Measurements from ENCODE around the gene ARMH1.
"Not testable (repeated sequence)": the region's sequence is repeated elsewhere in the genome, so short reads cannot be mapped to it uniquely, and the experiment has no call there.

Gene ARMH1

DNA sequence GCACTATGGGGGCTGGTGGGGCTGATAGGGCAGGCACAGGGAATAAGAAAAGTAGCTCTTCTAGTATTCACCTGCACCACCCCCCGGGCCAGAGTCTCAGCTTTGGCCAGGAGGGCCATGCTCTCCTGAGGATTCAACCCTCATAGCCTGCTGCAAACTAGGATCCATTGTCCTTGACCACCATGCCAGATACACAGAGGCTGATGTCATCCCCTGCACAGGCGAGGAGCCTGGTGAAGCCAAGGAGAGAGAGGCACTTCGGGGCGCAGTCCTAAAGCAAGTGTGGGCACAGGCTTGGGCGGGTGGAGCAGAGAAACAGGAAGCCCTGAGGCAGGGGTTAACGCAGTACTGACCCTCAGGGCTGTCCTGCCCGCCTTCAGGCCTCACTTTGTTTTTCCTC lies 29.7 kb upstream of the ARMH1 start:
- DNase-seq (ENCODE audit: low read depth in 3 of 3) = no peak

- no peak for DNase-seq (ENCODE audit: low read depth in 3 of 3)
Measured at GRCh38 chr1:44645476-44646244, 28.9 kb upstream of the ARMH1 start.

DNA sequence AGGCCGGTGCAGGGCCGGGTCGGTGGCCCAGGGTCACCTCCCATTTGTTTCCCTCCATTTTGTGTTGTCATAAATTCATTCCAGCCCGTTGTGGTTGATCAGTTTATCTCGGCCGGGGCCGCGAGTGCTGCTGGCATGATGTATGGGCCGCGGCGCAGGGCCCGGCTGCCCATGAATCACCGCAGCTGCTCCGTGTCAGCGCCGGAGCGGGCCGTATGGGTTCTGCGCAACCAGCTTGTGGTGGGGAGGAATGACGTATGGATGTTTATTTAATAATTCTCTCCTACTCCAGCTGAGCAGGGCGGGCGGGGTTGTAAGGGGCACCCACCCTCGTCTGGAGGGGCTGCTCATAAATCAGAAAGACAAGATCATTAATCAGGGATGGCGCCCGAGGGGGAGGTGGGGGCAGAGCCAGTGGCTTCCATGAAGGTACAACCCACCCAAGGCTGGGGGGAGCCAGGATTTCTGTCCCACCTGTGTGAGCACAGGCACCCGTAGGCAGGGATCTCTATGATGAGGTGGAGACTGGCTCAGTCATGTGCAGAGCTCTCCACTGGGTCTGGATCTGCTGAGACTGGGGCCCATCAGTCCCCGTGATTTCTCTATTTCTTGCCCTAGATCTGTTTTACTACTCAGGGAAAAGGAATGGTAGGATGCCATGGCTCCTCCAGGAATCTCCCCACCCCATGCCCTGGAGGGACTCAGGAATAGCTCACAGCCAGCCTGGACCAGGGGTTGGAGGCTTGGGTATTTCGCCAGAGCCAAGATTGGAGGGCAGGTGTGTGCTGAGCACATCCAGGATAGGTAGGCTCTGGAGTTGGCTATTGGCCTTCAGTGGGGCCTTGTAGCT lies 28.0 kb upstream of the ARMH1 start:
- DNase-seq (ENCODE audit: low read depth in 3 of 3) = no peak

- DNase-seq (ENCODE audit: low read depth in 3 of 3) = no peak
Measured at GRCh38 chr1:44647896-44648295, 26.6 kb upstream of the ARMH1 start.

DNA sequence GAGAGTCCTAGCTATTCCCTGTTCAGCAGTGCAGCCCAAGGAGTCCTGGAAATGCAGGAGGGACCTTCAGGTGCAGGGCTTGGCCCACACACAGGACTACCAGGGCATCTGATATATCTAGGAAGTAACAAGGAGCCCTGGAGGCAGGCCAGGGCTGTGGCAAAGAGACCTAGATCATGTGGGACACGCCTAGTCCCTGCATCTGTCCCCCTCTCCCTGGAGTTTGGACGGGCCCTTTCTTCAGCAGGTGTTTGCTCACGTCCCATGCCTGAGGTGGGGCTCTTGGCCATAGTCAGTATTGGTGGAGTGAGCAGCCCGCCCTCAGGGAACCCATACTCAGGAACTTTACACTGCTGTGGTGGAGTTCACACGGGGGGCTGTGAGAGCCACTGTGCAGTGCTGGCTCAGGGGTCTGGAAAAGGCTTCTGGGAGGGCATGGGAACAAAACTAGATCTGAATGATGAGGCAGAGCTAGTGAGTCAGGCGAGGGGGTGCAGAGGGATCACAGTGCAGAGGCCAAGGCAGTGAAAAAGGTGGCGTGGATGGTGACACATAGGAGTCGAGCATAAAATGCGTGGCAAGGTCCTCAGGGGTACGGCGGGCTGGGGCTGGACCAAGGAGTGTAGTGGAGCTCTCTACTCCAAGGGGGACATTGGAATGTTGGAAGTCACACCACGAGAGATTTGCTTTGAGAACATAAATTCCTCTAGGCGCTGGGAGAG lies 25.8 kb upstream of the ARMH1 start:
- DNase-seq (ENCODE audit: low read depth in 3 of 3) = no peak

DNA sequence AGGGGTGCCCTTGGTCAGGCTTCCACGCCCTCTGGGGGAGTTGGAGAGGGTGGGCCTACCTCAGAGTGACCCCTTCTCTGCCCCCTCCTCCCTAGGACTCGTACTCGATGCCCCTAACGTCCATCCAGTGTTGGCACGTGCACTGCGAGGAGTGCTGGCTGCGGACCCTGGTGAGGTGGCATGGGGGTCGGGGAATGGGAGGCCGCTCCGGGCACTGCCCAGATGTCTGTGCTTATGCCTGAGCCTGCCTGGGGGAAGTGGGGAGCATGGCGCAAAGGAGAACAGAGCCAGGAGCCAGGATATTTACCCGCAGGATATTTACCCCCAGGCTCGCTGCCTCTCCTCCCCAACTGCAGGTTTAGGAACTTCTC lies 24.7 kb upstream of the ARMH1 start:
- DNase-seq (ENCODE audit: low read depth in 3 of 3) = no peak

DNA sequence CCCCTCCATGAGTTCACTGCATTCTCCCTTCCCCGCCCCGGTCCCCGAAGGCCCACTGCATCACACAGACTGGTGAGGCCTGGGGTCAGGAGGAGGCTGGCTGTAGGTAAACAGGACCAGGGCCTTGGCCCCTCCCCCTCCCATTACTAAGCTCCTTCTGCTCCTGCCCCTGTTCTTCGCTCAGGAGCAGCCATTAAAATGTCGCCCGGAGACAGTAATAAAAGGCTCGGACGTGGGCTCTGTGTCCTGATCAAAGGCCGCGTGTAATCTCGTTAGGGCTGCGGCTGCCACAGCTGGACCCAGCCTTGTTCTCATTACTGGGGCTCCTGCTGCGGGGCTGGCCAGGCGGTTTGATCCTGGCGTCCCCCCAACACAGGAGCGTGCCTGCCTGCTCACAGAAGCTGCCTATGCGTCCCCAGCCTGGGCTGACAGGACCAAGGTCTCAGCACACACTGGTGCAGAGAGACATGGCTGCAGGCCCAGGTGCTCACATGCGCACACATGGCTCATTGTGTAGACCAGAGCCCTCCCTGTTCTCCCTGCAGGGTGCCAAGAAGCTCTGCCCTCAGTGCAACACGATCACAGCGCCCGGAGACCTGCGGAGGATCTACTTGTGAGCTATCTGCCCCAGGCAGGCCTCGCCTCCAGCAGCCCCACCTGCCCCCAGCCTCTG lies 24.2 kb upstream of the ARMH1 start:
- no peak for DNase-seq (ENCODE audit: low read depth in 3 of 3)

GRCh38 chr1:44651069-44651468 lies 23.4 kb upstream of the ARMH1 start:
- no peak for DNase-seq (ENCODE audit: low read depth in 3 of 3)

GRCh38 chr1:44652445-44653106 lies 21.9 kb upstream of the ARMH1 start:
- DNase-seq (ENCODE audit: low read depth in 3 of 3) = peak; percentile 61 to 73 (median 65)

DNA sequence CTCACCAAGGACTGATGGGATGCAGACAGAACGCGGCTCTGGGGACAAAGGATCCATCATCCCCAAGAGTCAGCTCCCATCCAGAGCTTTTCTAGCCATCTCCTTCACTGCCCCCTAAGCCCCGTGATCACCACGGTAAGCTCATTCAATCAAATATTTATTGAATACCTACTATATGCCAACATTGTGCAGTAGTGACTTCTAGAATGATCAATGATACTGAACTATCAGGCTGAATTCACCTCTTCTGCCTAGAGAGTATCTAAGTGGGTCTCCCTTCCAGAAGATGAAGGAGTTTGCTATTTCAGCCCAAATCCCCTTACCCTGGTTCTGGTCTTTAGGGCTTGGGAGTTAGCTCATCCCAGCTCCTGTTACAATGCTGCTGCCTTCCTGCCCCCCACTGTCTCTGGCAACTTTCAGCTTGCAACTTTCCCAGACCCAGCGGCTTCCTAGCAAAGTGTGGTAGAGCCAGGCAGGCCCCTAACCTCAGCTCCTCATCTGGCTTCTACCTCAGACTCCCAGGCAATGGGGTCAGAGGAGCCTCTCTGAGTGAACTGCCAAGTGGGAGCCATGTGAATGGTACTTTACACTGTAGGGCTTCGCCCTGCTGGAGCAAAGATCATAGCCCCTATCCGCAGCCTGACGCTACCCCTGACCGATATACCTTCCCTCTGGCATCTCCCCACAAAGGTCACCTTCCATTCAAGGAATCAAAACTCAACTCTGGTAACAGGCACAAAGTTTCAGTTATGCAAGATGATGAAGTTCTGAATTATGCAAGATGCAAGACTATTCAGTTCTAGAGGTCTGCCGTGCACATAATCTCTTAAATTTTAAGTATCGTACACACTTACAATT lies 21.2 kb upstream of the ARMH1 start:
- DNase-seq (ENCODE audit: low read depth in 3 of 3) = no peak

GRCh38 chr1:44654621-44655187 lies 19.8 kb upstream of the ARMH1 start:
- DNase-seq (ENCODE audit: low read depth in 3 of 3) = no peak

GRCh38 chr1:44655609-44656008 lies 18.9 kb upstream of the ARMH1 start:
- no peak for DNase-seq (ENCODE audit: low read depth in 3 of 3)

DNA sequence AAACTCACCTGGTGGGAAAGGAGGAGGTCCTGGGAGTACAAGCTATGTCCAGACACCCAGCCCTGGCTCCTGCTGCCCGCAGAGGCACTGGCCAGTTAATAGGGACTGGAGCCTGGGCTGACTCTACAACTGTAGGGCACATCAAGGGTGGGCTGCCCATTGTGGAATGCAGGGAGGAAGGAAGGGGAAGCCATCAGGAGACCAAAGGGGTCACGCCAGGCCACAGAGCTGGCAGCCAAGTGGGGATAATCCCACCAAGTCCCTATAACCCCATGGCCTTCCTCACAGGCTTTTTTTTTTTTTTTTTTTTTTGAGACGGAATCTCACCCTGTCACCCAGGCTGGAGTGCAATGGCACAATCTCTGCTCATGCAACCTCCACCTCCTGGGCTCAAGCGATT lies 14.9 kb upstream of the ARMH1 start:
- no peak for DNase-seq (ENCODE audit: low read depth in 3 of 3)

GRCh38 chr1:44660176-44660575 lies 14.3 kb upstream of the ARMH1 start:
- no peak for DNase-seq (ENCODE audit: low read depth in 3 of 3)

- DNase-seq (ENCODE audit: low read depth in 3 of 3) = no peak
Measured at GRCh38 chr1:44661781-44662682, 12.5 kb upstream of the ARMH1 start.

- no peak for DNase-seq (ENCODE audit: low read depth in 3 of 3)
Measured at GRCh38 chr1:44662683-44663030, 11.9 kb upstream of the ARMH1 start.

GRCh38 chr1:44663417-44663816 lies 11.1 kb upstream of the ARMH1 start:
- no peak for DNase-seq (ENCODE audit: low read depth in 3 of 3)

DNA sequence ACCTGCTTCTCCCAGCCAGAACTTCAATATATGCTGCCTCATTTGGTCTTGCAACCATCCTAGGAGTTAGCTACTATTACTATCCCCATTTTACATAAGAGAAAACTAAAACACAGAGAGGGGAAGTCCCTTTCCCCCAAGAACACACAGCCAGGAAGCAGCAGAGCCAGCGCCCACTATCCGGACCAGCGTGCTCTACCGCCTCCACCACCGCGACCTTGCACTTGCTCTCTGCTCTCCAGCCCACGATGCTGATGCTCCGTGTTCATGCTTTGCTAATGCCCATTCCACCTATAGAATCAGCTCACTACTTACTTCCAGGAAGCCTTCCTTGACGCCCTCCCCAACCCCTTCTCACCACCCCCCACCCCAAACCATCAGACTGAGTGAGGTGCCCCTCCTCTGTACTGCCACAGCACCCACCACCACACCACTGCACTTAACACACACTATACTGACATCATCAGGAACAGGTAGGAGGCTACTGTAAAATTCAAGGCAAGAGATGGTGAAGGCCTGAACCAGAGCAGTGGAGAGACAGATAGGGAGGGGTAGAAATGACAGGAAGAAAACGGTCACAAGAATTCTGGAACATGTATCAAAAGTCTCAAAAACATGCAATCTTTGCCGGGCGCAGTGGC lies 9.7 kb upstream of the ARMH1 start:
- DNase-seq (ENCODE audit: low read depth in 3 of 3) = peak in 2 of 3 experiments; percentile 18 to 23

- DNase-seq (ENCODE audit: low read depth in 3 of 3) = not testable (repeated sequence)
Measured at GRCh38 chr1:44666719-44667118, 7.8 kb upstream of the ARMH1 start.
